GM18873 (cell line): ENCODE measurements around the gene SYNGR3.

Source experiments
- ATAC-seq: cut with Tn5 transposase; IDR thresholded peaks from one replicate; pipeline ENCODE4 v1.9.1; 2021; ENCODE audit warnings: mild to moderate bottlenecking, moderate library complexity, moderate number of reproducible peaks; ENCODE audit not compliant: unreplicated experiment, low FRiP score

Gene SYNGR3

DNA sequence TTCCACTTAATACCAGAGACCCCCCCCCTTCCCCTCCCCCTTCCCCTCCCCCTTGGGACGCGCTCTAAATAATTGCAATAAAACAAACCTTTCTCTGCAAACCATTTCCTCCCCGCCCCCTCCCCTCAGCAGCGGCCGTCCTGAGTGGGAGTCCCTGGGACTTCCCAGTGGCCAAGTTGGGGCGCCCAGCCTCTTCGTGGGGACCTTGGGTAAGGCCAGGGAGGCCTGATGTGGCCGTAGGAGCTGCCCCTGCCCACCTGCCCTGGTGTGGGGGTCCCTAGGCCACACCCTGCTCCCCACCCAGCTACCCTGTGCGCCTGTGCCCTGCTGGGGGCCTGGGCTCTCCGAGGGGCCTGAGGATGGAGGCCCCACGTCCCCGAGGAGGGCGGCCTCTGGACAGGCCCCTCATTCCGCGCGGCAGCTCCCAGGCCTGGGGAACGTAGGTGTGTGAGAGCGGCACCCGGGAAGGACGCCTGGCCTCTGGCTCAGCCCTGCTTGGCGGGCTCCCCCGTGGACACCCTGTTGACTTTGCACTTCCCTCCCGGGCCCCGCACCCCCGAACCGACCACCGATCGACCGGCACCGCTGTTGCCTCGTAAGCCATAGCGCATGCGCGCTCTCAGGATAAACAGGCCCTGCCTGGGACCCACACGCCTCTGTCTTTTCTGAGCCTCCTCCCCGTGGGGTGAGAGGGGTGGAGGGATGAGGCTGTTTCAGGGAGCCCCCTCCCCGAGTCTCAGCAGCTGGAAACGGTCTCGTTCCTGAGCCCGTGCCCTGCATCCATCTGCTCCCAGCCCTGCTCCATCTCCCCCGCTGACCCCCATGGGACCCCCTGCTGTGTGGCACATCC, 48.8 kb downstream of the SYNGR3 start:
- no peak for ATAC-seq

DNA sequence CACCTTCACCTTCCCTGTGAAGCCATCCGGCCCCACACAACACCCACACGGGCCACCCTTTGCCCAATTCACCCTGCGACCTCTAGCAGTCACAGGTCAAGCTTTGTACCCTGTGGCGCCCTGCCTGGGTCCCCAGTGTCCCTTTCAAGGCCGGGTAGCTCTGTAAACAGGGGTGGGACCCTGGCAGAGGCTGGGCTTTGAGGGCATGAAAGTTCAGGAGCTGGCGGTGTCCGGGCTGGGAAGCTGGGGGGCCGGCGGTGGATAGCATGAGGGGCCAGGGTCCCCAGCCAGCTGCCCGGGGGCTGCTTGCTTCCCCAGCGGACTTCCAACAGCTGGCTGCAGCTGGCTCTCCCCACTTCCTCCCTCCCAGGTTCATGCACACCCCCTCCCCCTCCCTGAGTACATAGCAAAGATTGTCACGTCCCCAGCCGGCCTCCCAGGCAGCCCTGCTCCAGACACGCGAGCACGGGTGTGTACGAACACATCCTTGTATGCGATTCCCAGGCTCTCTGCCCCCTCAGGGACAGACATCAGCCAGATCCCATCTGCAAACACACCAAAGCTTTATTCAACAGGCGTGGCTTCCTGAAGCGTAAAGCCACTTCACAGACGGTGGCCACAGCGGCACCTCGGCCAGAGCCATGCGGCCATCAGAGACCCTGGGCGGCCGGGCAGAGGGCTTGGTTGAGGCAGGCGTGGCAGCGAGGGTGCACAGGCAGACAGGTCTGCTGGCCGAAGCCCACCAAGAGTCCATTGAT, 49.7 kb downstream of the SYNGR3 start:
- ATAC-seq: no peak

DNA sequence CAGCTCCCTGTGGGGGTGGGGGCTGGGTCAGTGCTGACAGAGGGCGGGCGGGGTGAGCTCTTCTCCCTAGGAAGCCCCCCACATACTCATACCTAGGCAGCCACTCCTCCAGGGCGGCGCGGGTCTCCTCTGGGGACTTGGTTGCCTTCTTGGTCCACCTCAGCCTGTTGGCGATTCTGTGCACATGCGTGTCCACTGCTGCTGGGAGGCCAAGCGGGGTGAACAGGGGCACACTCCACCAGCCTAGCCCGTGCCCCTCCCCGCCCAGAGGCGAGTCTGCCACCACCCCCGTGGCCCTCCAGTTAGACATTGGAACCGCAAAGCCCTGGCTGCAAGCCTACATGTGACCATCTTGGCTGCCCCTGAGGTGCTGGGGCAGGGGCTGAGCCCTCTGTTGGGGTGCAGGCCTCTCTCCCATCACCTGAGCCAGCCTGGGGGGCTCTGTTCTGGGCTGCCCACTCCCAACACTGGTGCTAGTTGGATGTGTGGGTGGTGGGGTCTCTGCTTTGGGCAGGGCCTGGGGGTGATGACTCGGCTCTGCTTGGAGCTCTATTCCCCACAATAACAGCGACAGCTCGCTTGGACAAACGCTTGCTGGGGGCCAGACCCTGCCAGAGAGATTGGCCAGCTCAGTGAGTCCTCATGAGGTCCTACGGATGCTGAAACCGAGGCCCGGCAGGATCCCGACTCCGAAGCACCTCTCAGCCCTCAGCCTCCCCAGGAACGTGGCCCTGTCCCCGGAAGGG, 50.4 kb downstream of the SYNGR3 start:
- ATAC-seq: no peak

DNA sequence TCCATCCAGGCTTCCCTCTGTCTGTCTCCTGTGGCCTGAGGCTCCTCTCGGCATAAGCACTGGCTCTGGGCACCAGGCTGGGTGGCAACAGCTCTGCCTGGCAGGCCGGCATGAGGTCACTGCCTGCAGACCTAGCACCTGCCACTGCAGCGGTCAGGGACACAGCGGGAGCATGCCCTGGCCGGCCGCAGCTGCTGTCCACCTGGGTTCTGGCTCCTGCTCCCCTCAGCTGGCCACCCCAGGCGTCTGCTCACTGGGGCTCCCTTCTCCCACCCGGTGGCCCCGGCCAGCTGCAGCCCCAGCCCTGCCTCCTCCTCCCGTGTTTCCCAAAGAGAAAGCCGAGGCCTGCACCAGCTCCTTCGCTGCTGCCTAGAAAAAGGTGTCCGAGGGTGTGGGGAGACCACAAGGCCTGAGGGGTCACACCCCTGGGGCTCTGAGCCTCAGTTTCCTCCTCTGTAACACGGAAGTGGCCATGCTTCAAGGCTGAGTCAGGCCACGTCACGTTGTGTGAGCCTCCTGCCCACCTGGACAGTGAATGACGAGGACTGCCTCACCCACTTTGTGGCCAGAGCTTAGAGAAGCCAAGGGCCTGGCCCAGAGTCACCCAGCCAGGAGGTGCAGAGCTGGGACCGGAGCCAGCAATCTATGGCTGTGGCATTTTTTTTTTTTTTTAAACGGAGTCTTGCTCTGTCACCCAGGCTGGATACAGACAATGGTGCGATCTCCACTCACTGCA, 51.2 kb downstream of the SYNGR3 start:
- no peak for ATAC-seq

DNA sequence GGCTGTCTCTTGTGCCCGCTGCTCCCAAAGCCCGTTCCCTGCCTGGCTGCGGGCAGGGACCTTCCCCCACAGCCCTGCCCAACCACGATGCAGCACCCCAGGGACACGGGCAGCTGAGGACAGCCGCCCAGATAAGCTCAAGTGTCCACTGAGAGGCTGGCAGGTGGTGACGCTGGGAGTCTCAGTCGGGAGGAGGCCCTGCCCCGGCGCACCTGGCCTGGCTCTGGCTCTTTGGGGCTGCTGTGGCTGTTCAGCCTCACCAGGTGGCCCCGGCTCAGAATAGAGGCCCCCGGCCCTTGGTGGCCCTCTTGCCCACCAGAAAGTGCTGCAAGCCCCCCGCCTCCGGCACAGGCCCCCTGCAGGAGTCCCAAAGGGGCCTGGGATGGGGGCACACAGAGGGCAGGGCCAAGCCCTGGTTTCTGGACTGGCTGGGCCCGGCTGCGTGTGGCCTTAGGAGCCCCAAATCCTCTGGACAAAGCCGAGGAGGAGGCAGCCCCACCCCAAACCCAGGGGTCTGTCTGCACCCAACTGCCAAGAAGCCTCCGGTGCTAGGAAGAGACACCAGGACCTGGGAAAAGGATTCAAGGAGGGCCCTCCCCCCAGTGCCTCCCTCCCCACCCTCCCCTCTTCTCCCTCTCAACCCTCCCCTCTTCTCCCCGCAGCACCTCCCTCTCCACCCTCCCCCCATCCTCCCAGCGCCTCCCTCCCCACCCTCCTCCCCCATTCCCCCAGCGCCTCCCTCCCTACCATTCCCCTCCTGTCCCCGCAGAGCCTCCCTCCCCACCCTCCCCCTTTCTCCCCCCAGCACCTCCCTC, 52.6 kb downstream of the SYNGR3 start:
- ATAC-seq: no peak

GRCh38 chr16:2042986-2043666, 53.4 kb downstream of the SYNGR3 start:
- no peak for ATAC-seq
